ENCODE data around the gene DKC1.
A peak's percentile ranks its signal among the peaks of the same experiment; 100 is the strongest.
"Not testable (repeated sequence)": the region's sequence is repeated elsewhere in the genome, so short reads cannot be mapped to it uniquely, and the experiment has no call there.

DKC1 gene

GRCh38 chrX:154795016-154795415 lies 32.4 kb downstream of the DKC1 start:
- DNase-seq: no peak

- no peak for DNase-seq
These were observed 34.3 kb downstream of the DKC1 start for GRCh38 chrX:154797006-154797405.

GRCh38 chrX:154799556-154800348 lies 37.1 kb downstream of the DKC1 start:
- DNase-seq: no peak

- no peak for DNase-seq
These were observed 38.0 kb downstream of the DKC1 start for GRCh38 chrX:154800478-154801210.

DNA sequence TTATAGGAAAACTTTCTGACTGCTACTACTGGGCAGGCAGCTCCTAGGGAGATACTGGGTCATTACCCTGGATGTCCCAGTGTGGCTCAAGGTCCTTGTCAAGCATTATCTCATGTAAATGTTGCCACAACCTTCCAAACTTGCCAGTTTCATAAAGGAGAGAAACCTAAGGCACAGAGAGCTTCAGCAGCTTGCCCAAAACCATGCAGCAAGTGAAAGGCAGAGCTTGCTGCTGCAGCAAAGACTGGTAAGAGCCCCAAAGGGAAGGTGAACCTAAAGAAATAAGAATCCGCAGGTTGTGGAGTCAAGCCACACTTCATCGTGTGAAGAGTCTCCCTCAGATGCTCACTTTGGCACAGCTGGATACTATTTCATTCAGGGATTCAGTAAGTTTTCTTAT lies 40.3 kb downstream of the DKC1 start:
- DNase-seq: no peak

DNA sequence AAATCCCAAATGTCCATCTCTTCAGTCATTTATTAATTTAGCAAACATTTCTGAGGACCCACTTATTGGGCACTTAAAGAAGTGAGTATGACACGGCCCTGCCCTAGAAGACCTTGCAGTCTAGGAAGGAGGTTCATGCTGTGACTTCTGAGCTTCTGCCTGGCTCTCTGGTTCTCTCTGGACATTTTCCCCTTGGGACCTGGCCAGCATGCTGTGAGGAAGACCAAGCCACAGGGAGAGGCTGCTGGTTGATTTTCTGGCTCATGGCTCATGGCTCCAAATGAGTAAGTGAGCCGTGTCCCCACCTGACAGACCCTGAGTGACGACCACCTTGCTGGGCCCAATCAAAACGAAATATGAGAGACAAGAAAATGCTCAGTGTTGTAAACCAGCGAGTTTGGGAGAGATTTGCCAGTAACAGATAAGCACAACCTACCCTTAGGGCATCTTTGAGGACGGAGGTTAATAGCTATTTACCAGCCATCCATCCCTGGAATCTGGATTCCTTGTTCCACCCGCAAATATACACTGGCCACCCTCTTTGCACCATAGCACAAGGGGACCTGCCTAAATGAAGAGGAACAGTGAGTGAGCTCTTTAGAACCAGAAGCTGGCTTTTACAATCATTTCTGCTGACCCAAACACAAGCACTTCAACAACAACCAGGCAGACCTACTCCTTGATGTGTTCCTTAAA lies 41.7 kb downstream of the DKC1 start:
- no peak for DNase-seq

- DNase-seq: peak; percentile 83
These were observed 42.5 kb downstream of the DKC1 start, which contains the start of gene MPP1 for GRCh38 chrX:154804957-154805695. Gene MPP1 (minus strand): TSS chrX:154805485. CDS start chrX:154805373, 112 bp downstream.

GRCh38 chrX:154805696-154806091 lies 43.0 kb downstream of the DKC1 start:
- DNase-seq: no peak

- no peak for DNase-seq
These were observed 44.3 kb downstream of the DKC1 start for GRCh38 chrX:154806837-154807501.

DNA sequence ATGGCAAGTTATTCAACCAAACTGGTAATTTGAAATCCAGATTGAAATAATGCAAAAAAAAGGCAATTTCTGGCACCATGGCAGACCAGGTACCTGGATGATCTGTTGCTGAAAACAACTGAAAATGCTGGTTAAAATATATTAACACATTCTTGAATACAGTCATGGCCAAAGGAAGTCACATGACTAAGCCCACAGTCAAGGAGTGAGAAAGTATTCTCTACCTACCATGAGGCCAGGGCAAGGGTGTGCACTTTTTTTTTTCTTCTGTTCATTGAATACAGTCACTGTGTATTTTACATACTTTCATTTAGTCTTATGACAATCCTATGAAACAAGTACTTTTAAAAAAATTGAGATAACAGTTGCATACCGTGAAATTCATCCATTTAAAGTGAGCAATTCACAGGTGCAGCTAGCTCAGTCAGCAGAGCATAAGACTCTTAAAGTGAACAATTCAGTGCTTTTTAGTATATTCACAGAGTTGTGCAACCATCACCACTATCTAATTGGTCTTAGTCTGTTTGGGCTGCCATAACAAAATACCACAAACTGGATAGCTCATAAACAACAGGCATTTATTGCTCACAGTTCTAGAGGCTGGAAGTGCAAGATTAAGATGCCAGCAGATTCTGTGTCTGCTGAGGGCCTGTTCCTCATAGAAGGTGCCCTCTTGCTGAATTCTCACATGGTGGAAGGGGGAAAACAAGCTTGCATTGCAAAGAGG lies 47.4 kb downstream of the DKC1 start:
- no peak for DNase-seq

DNA sequence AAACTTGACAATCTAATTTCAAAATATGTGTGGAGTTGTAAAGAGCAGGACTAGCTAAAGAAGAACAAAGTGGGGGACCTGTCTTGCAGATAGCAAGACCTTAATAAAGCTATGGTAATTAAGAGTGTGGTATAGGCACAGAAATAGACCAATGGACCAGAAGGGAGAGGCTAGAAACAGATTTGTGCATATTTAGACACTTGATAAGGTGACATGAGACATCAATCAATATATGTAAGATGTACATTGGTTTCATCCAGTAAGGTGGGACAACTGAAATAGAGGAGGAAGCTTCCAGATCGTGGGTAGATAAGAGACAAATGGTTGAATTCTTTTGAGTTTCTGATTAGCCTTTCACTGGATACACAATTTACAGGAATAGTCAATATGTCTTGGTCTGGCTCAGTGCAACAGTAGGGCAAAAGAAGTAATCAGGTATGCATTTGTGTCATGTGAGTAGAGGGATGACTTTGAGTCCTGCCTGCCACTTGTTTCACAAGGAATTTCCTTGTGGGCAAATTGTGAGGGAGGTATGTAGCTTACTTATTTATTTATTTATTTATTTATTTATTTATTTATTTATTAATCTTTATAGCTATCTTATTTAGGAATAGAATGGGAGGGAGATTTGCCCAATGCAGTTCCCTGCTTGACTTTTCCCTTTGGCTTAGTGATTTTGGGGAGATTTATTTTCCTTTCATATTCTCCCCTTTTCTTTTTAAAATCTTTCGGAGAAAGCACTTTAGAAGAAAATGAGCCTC lies 49.9 kb downstream of the DKC1 start:
- DNase-seq: no peak

GRCh38 chrX:154813801-154814200 lies 51.1 kb downstream of the DKC1 start:
- no peak for DNase-seq

DNA sequence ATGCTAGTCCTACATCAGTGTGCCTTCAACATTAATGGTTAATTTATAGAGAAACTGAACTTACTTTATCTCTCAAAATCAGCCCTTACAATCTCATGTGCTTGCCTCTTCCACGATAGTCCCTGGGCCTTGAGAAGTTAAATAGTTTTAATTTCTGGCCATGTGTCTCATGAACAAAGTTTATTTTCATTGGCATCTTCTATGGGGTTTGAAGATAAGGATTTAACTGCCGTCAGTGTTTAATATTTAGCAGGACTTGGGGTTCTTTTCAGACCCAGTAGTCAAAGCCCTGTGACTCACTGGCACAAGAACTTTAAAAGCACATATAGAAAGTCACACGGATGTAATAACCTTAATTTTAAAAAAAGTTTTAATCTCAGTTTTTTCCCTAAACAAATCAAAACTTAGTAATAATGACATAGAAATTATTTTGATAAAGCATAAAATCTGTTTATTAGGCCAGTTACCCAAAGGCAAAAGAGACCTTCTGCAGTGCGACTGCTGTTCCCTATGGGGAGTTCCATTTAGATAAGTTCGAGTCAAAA lies 52.7 kb downstream of the DKC1 start:
- no peak for DNase-seq

GRCh38 chrX:154816326-154816898 lies 53.7 kb downstream of the DKC1 start:
- not testable (repeated sequence) for DNase-seq

DNA sequence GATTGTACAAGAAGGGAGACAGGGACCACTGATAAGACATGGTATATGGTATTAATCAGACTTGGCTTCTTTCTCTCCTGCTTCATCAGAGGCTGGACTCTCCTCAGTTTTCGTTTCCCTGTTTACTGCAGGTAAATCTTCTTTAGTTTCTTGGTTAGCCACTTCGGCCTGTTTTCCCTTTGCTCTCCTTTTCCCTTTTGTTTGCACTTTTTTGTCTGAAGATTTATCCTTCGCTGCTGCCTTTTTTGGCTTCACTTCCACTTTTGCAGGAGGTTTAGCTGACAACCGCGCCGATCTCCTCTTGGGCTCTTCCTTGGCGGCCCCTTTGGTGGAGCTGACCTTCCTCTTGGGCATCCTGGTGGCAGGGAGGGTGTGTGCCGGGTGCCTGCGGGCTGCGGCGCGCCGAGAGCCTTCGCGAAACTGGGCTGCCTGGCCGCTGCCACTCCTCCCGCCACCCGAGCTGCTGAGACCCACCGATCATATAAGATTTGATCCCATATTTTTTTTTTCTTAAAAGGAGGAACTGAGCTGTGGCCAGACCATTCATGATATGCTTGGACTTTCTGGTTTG lies 54.5 kb downstream of the DKC1 start:
- DNase-seq: not testable (repeated sequence)

- DNase-seq: no peak
These were observed 56.5 kb downstream of the DKC1 start for GRCh38 chrX:154818916-154819770.

DNA sequence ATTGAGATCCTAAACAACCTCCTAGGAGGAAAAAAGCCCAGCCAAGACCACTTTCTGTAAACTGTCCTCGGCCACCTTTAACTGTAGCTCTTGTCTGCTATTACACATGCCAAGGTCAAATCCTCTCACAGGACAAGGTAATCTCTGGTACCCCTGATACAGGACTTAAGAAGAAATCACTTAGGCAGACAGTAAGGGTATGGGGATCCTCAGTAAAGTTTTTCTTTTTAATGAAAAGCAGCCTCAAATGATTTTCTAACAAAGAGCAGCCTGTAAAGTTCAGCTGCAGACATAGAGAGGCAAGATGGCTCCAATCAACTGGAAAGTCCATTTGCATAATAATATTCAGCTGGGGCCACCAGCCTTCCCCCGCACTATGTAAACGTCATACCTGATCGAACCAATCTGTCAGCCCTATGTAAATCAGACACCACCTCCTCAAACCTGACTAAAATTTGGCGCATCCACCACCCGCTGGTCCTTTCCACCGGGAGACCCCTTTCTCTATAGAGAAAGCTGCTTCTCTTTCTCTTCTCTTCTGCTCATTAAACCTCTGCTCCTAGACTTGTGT lies 57.2 kb downstream of the DKC1 start:
- no peak for DNase-seq

DNA sequence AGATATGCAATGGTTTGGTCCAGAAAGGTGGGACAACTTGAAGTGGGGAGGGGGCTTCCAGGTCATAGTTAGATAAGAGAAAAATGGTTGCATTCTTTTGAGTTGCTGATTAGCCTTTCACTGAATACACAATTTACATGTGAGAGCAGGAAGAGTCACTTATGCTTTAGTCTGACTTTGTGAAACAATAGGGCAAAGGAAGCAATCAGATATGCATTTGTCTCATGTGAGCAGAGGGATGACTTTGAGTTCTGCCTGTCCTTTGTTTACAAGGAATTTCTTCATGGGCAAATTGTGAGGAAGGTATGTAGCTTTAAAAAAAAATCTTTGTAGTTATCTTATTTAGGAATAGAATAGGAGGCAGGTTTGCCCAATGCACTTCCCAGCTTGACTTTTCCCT lies 58.9 kb downstream of the DKC1 start:
- DNase-seq: no peak
